GM21529 (cell line): Measurements from ENCODE around the gene PHB1.
"Not testable (repeated sequence)": the region's sequence is repeated elsewhere in the genome, so short reads cannot be mapped to it uniquely, and the experiment has no call there.

ENCODE experiments used
- ATAC-seq: cut with Tn5 transposase; IDR thresholded peaks from one replicate; pipeline ENCODE4 v1.9.1; 2021; ENCODE audit not compliant: unreplicated experiment

PHB1 gene

DNA sequence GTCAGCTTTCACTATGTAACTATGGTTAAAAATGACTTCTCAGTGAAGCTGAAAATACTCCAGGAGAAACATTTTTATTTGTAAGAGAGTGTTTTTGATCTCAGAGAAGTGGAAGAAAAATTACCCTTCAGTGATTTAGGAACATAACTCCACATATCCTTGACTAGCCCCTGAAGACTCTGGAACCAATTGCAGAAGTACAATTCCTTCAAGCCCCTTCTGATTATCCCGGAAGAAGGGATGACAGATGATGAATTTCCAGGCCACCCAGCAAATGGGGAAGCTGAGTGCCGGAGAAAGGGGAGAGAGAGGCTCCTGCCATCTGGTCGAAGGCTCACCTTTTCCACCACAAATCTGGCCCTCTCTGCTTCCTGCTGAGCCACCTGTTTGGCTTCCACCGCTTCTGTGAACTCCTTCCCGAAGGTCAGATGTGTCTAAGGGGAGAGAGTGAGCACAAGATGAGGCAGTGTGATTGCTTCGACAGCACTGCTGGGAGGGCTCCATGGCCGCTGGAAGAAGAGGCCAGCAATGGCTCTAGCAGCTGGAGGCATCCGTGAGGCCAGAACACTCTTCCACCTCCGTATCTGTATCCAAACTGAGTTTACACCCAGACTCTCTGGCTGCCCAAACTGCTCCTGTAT, 8.1 kb downstream of the PHB1 start:
- no peak for ATAC-seq

GRCh38 chr17:49404906-49405305, 9.8 kb downstream of the PHB1 start:
- ATAC-seq: no peak

DNA sequence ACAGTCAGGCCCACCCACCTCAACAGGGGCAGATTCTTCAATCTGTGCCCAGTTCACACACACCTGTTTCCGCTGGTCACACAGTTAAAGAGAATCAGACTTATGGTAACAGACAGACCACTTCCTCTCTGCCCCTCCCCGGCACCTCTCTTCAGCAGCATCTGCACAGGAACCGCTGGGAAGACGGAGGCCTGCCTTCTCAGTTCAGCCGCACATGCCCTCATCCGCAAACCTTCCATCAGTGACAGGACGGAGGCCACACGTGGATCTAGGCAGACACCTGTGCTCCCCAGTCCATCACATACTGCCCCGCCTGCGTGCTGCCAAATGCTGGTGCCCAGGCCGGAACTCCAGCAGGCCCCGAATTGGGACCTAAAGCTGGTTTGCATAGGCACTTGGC, 10.3 kb downstream of the PHB1 start:
- no peak for ATAC-seq

- ATAC-seq: no peak
Measured at GRCh38 chr17:49403514-49404289, 11.0 kb downstream of the PHB1 start.

DNA sequence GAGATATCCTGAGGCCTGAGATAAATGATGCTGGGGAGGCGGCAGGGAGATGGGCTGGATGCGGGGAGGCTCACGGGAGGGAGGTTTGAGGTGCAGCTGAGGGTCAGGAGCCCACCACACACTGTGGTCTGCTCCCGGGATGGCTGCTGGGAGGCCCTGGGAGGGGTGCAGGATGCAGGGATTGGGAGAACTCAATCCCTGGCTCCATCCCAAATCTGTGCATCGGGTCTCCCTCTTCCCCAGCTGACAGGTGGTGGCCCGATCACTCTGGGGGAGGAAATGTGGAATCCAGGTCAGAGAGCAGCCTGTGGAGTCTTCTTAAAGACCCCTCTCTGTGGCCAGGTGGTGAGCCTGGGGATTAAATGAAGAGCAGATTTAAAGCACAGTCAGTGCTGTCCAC, 12.0 kb downstream of the PHB1 start:
- no peak for ATAC-seq

GRCh38 chr17:49401971-49402611, 12.6 kb downstream of the PHB1 start:
- no peak for ATAC-seq

- ATAC-seq: no peak
Measured at GRCh38 chr17:49399995-49400394, 14.7 kb downstream of the PHB1 start.

- ATAC-seq: no peak
Measured at GRCh38 chr17:49397586-49397985, 17.1 kb downstream of the PHB1 start.

- ATAC-seq: no peak
Measured at GRCh38 chr17:49393491-49394255, 21.0 kb downstream of the PHB1 start.

DNA sequence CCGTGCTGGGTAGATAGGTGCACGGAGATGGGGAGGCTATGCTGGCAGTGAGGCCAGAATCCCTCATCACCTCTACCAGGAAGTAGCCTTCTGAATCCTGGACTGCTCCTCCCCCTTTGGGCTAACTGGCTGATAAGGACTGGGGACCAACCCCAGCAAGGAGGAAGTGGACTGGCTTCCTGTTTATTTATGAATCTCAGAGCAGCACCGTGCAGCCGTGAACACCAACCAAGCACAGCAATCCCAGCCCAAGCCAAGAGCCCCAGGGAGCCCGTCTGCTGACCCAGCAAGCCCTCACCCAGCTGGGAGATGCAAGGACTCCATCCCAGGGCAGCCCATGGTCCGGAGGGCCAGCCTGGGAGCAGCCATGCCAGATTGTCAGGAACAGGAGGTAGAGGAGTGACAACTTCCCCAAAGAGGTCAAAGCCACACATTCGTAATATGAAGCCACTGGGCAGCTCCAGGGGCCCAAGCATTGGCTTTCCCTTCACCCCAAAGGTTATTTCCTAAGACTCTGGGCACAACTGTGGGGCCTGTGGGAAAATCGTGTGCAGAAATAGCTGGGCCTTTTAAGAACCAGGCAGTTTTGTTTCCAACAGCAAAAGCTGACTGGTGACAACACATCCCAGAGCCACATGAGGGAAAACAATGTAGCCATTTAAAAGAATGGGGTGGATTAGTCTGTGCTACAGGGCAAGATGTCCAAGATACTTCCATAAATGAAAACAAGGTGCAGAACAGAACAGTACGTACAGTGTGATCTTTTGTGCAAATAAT, 23.9 kb downstream of the PHB1 start:
- no peak for ATAC-seq

DNA sequence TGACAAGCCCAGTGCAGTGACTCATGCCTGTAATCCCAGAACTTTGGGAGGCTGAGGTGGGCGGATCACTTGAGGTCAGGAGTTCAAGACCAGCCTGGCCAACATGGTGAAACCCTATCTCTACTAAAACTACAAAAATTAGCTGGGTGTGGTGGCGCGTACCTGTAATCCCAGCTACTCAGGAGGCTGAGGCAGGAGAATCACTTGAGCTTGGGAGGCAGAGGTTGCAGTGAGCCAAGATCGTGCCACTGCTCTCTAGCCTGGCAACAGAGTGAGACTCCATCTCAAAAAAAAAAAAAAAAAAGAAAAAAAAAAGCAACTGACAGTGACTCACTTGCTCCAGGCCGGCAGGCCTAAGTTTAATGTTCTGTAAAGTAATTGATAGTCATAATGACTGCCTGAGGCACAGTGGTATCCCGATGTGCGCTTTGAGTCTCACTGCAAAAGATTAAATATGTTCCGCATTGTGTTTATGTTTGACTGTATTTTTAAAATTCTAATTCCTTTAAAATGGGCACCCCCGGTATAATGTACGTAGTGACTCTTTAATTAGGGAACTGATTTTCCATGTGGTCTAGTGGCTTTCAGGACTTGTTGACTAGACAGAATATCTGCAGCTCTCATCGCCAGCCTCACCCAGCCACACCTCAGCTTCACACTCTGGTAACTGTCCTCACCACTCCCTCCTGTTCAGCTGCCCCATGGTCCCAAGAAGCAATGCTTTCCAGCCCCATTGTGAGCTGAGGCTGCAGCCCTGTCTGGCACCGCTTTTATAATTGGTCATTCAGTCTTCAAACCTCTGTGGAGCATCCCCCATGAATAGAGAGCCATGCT, 25.0 kb downstream of the PHB1 start:
- ATAC-seq: not testable (repeated sequence)

- no peak for ATAC-seq
Measured at GRCh38 chr17:49388692-49389513, 25.8 kb downstream of the PHB1 start.

DNA sequence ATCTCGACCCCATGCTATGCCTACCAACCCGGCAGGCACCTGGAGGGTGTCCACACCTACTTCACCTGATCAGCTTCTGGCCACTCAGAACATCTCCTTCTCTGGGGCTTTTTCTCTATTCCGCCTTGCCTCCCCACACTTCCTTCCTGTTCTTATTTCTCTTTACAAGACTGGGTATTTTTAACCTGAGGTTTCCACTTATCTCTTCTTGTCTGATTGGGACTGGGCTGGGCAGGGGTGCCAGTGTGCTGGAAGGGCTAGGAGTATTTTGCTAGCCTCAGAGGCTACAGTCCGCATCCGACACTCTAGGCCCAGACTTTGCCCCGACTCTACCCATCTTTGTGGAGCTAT, 26.4 kb downstream of the PHB1 start:
- ATAC-seq: peak; percentile 52

DNA sequence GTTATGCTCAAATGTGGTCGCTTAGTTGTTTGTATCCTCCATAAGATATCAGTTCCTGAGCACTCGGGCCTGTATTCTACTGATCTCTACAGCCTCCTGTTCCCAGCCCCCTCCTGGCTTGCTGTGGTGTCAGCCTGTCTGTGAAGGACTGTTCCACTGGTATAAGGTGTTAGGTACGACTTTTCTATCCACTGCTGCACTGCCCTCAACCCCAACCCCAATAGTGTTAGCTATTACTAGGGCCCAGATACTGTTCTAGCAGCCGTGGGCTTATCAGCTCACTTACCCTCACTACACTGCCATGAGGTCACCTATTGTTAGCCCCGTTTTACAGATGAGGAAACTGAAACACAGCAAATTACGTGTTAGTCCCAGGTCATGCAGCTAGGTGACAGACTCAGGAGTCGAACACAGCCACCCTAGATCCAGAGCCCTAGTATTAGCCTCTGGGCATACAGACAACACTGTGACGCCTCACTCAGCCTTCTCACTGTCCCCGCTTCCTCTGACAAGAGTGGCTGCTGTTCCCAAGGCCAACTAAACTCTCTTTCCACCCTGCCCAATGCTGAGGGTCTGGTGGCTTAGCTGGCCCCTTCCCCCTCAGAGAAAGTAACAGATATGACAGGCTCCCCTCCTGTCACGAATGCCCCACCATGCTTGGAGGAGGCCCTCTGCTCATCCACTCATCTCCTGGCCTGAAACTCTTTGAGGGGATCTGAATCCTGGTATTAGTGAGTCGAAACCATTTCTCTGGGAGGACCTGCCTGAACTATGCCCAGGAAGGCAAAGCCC, 27.0 kb downstream of the PHB1 start:
- peak; percentile 26 for ATAC-seq

DNA sequence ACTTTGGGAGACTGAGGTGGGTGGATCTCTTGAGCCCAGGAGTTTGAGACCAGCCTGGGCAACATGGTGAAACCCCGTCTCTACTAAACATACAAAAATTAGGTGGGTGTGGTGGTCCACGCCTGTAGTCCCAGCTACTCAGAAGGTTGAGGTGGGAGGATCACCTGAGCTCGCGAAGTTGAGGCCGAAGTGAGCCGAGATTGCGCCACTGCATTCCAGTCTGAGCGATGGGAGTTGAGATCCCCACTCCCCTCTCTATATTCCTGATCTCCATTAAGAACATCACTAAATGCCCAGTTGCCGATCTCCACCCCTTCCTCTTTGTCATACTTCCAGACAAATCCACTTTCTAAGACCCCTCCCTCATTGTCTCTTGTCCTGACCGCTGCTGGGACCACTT, 28.3 kb downstream of the PHB1 start:
- no peak for ATAC-seq

GRCh38 chr17:49384951-49385350, 29.7 kb downstream of the PHB1 start:
- ATAC-seq: no peak

GRCh38 chr17:49383060-49383459, 31.6 kb downstream of the PHB1 start:
- ATAC-seq: no peak

GRCh38 chr17:49382556-49382955, 32.1 kb downstream of the PHB1 start:
- ATAC-seq: no peak
